ENCODE measurements around the gene NXF1.
A peak's percentile ranks its signal among the peaks of the same experiment; 100 is the strongest.
"Not testable (repeated sequence)": the region's sequence is repeated elsewhere in the genome, so short reads cannot be mapped to it uniquely, and the experiment has no call there.

Gene NXF1

DNA sequence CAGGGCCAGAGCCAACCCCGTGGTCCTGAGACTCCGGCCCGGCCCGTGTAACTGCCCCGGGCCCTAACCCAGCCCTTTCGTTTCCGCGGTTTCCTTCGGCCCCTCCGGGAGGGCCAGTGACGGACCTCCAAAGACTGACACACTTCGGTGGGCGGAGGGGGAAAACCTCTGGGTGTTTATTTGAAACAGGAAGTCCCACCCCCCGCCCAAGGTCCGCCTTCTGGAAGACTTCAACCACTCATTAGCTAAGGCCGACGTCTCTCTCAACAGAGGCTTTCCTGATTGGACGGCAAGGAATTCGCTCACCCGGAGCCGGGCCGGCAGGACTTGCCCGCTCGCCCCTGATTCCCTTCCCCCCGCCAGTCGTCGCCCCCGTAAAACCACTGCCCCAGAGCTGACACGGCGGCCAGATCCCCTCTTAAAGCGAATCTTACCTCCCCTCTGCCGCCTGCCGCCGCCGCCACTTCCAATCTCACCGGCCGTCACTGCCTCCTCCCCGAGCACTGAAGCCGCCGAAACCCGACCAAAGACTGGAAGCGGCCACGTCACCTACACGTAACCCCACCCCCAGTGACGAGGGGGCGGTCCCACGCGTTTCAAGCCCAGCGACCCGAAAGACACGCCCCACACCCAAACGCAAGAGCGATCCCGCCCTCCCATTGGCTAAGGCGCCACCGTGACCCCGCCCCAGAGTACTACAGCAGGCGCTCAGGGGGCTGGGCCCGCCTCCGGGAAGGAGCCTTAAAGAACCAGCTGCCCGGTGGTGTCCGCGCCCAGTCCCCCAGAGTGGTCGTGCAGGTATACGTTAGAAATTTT lies 26.5 kb upstream of the NXF1 start, which contains the start of gene STX5:
STX5 (minus strand) TSS at position 532 of the 816 bp plus-strand sequence. CDS start 808 bp downstream, outside the sequence.
- DNase-seq: peak; percentile 99

- DNase-seq: no peak
These were observed 25.8 kb upstream of the NXF1 start for GRCh38 chr11:62830904-62831519.

- DNase-seq: not testable (repeated sequence)
These were observed 22.9 kb upstream of the NXF1 start for GRCh38 chr11:62828130-62828529.

GRCh38 chr11:62823677-62824076 lies 18.4 kb upstream of the NXF1 start:
- DNase-seq: no peak

DNA sequence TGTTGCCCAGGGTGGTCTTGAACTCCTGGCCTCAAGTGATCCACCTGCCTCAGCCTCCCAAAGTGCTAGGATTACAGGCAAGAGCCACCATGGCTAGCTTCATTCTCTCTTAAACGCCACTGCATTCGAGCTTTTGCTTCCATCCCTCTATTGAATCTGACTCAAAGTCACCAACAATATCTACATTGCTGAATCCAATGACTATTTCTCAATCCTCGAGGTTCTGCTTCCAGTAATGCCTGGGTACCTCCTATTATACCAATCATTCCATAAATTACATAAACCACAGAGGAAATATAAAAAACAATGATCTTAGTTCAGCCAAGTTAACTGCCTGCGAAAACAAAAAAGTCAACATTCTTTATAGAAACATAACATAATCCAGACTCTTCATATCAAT lies 11.9 kb upstream of the NXF1 start:
- no peak for DNase-seq

DNA sequence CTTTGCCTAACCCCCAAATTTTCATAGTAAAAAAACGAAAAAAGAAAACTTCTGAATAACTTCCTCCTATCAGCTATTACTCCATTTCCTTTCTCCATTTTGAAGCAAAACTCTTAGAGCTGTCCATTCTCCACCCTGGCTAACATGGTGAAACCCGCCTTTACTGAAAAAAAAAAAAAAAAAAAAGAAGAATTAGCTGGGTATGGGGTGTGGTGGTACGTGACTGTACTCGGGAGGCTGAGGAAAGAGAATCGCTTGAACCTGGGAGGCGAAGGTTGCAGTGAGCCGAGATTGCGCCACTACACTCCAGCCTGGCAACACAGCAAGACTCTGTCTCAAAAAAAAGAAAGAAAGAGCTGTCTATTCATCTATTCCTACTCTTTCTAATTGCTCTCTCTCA lies 11.3 kb upstream of the NXF1 start:
- no peak for DNase-seq

- no peak for DNase-seq
These were observed 6.4 kb upstream of the NXF1 start for GRCh38 chr11:62811659-62812058.

DNA sequence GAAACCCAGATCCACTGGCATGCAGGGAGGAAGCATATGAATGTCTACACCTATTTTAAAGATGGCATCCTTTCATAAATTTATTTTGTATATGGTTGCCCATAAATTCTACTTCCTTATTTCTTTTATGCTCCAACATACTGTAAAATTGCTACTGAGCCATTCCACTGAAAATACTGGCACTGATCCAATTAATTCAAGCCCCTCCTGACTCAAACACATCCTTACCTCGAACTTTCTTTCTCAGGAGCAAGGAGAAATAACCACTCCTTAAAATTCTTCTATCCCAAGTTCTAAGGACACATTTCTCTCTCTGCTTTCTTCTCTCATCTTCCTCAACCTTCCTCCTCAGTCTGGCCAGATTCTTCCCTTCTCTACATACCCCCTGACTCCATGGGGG lies 5.5 kb upstream of the NXF1 start:
- no peak for DNase-seq

- peak; percentile 40 for DNase-seq
These were observed 1.4 kb upstream of the NXF1 start for GRCh38 chr11:62806611-62807121.

DNA sequence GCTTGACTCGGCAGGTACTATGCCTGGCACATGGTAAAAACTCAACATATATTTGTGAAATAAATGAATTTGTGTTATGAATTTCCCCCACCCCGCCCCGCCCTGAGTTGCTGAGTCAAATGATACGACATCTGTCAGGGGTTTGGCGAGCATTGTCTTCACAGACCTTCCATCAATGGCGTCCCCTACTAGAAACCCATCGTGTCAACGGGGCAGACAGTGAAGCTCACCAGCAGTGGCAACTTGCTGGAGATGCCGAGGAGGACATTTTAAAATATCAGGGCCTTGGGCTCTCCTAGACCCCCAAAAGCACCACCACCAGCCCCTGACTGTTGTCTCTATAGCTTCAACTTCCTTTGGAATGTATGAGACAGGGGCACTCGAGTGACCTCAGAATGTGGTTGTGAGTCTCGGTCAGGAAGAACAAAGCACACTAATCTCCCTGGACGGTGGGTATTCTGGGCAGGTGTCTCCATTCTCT lies 761 bp upstream of the NXF1 start:
- peak; percentile 34 for DNase-seq

GRCh38 chr11:62804310-62805075 lies 747 bp downstream of the NXF1 start:
- no peak for DNase-seq

DNA sequence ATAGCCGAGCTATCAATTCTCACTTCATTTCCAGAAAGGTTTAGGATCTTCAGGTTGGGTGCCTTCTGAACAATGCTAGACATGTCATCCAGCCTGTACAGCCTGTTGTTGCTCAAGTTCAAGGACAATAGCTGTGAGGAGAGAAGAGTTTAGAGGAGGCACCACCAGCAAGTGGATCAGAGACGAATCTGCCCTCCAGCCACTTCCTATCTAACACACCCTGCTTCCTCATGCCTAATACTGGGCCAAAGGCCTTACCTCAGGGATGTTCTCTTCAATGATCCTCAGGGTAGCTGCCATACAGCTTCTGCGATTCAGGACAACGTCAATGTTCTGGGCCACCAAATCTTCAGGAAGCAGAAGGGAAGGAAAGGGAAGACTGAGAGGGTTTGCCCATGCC lies 4.2 kb downstream of the NXF1 start:
- no peak for DNase-seq

- no peak for DNase-seq
These were observed 5.8 kb downstream of the NXF1 start for GRCh38 chr11:62799486-62799885.

- no peak for DNase-seq
These were observed 9.0 kb downstream of the NXF1 start for GRCh38 chr11:62796281-62796680.

- DNase-seq: no peak
These were observed 11.0 kb downstream of the NXF1 start for GRCh38 chr11:62794201-62794775.

- DNase-seq: no peak
These were observed 13.1 kb downstream of the NXF1 start for GRCh38 chr11:62792202-62792575.

- DNase-seq: peak; percentile 68
These were observed 13.6 kb downstream of the NXF1 start, which contains the start of gene TMEM223 for GRCh38 chr11:62791501-62792201. TMEM223 (minus strand) TSS chr11:62792006; CDS start chr11:62791994, 12 bp downstream.

DNA sequence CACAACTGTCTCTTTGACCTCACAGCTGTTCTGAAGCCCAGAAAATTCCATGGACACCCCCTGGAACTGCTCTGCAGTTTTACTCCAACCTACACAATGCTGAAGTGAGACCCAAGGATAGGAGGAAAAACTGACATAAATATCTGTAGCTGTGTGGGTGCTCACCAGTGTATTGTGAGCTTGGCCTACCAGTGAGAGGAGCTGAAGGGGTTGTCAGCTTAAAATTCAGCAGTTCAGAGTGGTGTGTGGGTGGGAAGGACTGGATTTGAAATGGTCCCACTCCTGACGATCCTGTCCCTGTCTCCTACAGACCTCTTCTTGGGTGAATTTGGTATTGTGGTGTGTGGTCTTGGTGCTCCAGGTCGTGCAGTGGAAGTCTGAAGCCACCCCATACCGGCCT lies 15.7 kb downstream of the NXF1 start:
- no peak for DNase-seq

GRCh38 chr11:62788991-62789390 lies 16.2 kb downstream of the NXF1 start:
- no peak for DNase-seq

- DNase-seq: peak; percentile 96
These were observed 18.1 kb downstream of the NXF1 start, which contains the start of gene TMEM179B for GRCh38 chr11:62787005-62787759. TMEM179B (plus strand) TSS chr11:62787402; CDS start chr11:62787432, 30 bp downstream.

DNA sequence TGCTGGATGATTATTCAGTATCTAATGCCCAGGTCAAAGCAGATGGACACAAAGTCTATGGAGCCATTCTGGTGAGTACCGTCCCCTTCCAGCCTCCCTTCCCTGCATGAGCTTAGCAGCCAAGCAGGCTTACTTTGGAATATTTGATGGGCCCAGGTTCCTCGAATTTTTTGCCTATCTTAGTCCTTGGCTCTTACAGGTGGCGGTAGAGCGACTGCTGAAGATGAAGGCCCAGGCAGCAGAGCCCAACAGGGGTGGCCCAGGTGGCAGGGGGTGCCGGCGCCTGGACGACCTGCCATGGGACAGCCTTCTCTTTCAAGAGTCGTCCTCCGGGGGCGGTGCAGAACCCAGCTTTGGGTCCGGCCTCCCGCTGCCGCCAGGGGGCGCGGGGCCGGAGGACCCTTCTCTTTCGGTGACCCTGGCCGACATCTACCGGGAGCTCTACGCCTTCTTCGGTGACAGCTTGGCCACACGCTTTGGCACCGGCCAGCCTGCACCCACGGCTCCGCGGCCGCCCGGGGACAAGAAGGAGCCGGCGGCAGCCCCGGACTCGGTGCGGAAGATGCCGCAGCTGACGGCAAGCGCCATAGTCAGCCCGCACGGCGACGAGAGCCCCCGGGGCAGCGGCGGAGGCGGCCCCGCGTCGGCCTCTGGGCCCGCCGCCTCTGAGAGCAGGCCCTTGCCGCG lies 18.8 kb downstream of the NXF1 start:
- peak; percentile 81 for DNase-seq
